GM21825 (cell line): ENCODE measurements around the gene TOP3B.
"Not testable (repeated sequence)": the region's sequence is repeated elsewhere in the genome, so short reads cannot be mapped to it uniquely, and the experiment has no call there.

Experiments used
- ATAC-seq: cut with Tn5 transposase; IDR thresholded peaks from one replicate; pipeline ENCODE4 v1.9.1; 2021; ENCODE audit warnings: mild to moderate bottlenecking, moderate library complexity; ENCODE audit not compliant: unreplicated experiment

The TOP3B gene

DNA sequence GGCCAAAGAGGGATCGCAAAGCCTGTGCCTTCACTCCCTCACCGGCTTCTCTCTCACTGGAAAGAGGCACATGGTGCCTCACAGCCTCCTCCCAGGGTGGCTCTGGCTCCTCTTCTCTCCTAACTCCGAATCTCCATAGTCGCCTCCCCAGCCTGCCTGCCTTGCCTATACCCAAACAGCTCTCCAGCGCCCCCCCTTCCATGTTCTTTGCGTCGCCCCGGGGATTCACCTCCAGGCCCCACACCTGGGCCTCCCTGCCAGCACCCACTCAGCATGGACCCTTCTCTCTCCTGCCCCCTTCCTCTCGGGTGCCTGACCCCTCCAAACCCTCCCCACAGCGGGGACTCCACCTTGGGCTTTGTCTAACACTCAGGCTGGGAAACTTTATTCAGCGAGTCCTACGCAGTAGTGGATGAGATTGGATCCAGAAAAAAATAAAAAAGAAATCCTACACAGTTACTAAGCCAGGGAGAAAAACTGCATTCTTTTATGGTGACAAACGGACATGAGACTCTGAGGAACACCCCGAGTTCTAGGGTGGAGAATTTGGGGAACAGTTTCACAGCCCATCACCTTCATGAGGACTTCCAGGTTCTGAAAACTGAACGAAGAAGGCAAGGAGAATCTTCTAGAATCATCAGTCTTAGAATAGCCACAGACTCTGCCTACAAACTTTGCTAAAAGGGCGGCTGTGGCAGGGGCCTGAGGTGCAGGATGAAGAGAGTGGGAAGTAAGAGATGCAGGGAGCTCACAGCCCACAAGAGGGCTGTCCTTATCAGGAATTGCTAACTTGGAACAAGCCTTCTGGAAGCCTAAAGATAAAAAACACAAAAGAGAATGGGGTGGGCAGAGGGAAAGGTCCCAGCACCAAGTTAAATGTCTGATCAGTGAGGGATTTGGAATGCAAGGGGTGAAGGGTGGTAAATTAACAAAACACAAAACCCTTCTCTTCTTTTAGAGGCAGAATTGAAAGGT is 35.3 kb downstream of the TOP3B start:
- ATAC-seq: no peak

DNA sequence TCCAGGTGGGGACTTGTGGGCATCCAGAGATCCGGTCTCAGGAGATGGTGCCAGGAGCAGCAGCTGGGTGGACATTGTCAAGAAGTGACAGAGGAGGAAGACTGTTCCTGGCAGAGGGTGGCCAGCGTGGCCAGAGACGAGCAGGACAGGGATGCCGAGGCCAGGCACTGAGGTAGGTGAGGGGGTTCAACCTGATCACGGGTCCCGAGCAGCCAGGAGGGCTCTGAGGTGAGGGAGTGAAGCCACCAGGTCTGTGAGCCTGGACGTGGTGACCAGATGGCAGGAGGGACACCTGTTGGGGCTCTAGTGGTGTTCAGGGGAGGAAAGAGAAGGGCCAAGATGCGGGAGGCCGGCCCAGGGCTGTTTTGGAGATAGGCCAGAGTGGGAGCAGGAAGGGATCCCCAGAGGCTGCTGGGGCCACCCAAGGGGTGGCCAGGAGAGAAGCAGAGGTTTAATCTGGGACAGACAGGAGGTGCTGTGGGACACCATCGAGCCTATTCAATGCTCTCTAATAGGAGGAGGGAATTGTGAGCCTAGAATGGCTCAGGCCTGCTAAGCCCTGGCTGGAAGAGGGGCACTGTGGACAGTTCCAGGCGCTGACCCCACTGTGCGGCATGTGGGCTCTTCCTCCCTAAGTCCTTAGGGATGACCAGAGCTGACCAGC is 36.2 kb downstream of the TOP3B start:
- no peak for ATAC-seq

DNA sequence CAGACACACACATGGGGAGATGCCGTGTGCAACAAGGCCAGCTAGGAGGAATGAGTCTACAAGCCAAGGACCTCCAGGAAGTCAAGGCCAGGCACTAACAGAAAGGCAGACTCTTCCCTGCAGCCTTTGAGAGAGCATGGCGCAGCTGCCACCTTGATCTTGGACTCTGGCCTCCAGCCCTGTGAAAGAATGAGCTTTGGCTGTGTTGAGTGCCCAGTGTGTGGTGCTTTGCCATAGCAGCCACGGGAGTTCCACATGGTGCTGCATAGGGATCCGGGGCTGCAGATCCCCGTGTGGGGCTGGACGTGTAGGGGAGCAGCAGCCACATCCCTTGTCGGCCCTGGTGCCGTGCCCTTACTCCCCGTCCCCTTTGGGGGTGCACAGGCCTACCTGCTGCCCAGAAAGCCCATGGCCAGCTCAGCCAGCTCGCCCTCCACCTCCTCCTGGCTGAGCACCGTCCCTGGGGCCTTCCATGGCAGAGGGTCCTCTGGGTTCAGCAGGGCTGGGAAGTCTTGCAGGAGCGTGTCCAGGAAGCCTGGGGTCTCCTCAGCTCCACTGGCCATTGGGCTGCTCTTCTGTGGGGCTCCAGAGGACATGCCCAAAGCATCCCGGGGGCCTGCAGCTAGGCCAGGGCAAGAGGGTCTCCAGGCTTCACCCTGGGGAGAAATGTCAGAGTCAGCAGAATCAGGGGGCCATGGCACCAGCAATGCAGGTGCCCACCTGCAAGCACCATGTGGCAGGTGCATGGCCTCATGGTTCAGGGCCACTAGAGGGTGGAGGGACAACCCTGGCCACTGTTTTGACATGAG is 36.9 kb downstream of the TOP3B start:
- ATAC-seq: no peak

GRCh38 chr22:21944871-21945270 is 37.7 kb downstream of the TOP3B start:
- no peak for ATAC-seq

DNA sequence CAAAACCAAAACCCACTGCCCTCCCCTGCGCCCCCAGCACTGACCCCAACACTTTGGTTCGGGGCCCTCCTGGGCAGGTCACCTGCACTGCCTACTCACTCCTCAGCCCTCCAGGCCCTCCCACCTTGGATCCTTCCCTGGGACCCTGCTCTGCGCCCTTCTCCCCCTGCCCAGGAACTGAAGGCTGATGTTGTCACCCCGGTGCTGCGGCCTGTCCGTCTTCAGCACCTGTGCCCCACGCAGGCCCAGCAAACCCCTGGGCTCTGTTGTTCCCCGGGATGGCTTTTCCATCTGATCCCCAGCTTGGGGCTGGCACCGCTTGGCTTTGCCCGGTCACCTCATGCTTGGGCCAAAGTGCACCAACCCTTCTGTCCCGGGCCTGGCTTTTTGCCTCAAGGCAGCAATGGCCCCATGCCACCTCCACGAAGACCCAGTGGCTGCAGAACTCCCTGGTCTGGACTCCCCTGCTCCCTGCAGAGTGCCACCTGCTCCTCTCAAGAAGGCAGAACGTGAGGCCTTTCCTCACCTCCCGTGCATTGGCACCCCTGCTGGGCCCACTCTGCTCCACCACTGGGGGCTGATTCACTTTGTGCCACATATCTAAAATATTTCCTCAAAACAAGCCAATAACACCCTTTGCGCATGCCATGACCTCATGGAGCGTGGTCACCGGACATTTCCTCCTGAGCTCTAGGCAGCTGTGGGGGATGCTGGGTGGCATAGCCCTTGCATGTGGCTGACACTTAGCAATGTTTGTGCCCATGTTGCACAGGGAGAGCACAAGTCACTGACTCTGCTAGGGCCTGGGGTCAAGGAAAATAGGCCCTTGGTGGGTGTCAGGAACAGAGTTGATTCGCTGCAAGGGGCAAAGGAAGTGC is 38.8 kb downstream of the TOP3B start:
- ATAC-seq: no peak

- no peak for ATAC-seq
Observed at GRCh38 chr22:21942407-21943343, 39.9 kb downstream of the TOP3B start.

- no peak for ATAC-seq
Observed at GRCh38 chr22:21941921-21942320, 40.7 kb downstream of the TOP3B start.

- no peak for ATAC-seq
Observed at GRCh38 chr22:21940521-21940920, 42.1 kb downstream of the TOP3B start.

- ATAC-seq: not testable (repeated sequence)
Observed at GRCh38 chr22:21939935-21940334, 42.7 kb downstream of the TOP3B start.

DNA sequence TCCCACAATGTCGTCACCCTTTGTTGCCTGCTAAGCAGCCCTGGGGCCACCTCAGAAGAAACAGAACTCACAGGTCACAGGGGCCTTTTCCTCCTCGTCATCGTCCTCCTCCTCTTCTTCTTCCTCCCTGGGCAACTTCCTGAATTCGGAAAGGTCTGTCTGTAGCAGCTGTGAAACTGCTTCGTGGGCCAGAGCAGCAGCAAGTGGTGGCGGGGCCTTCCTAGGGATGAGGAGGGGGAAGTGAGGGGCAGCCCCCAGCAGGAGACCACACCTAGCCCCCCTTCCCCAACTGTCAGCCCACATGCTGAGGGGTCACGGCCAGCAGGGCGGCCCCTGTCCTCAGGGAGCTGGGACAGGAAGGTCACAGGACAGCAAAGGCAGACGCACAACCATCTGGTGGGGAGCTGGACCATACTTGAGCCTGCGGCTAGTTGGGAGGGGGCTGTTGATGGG is 43.1 kb downstream of the TOP3B start:
- ATAC-seq: no peak

DNA sequence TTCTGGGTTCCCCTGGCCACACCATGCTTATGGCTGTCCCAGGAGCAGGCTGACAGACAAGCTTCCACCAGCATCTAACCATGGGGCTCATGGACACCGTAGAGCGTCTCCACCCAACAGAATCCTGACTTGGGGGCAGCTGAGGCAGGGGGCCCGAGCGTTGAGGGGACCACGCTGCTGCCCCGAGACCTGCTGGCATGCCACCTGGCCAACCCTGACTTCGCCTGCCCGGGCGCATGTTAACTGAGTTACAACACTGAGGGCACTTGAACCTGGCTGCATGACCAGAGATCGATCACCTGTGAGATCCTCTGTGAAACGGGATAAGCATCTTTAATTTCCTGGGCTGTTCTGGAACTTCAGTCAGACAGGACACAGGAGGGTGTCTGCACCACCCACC is 43.7 kb downstream of the TOP3B start:
- ATAC-seq: no peak

GRCh38 chr22:21938071-21938822 is 44.3 kb downstream of the TOP3B start:
- peak; percentile 82 for ATAC-seq

DNA sequence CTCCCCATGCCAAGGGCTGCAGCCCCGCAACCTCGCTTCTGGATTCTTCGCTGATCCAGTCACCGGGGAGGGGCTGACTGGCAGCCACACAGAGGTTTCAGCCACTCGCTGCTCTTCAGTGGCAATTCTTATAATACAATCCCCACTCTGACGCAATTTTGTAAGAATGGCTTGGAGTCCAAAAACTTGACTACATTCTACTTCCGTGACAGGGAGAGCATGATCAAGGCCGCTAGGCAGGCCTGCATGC is 44.8 kb downstream of the TOP3B start:
- peak; percentile 8 for ATAC-seq

DNA sequence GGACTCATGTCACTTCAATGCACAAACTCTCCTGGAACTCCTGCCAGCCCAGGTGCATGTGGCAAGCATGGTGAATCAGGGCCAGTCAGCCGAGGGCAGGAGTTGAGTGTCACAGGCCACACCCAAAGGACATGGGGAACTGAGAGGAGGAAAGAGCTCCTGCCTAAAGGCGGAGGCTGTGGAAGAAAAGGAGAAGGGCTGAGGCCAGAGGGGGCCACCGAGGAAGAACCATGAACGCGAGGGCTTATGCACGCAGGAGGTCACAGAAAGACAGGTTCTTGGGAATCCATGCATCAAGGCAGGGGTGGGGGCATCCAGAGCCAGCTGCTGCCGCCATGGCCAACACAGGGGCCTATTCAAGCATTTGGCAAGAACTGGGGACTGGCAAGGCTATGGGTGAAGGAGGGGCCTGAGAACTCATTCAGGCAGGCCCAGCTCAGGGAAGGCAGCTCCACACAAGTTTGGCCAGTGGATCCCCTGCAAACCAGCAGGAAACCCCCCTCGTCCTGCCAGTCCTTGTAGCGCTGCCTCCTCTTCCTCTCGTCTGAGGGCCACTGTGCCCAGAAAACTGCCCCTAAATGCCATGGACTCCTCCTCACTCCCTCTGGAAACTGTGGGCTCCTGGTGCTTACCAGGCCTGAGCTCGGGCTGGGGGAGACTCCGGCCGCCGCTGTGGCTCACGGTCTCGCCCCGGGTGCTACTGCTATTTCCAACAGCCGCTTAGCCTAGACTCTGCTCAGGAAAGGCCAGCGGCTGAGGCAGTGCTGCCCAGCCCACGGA is 45.4 kb downstream of the TOP3B start:
- ATAC-seq: no peak

GRCh38 chr22:21936151-21936775 is 46.3 kb downstream of the TOP3B start:
- ATAC-seq: no peak

- ATAC-seq: no peak
Observed at GRCh38 chr22:21933910-21934309, 48.7 kb downstream of the TOP3B start.

DNA sequence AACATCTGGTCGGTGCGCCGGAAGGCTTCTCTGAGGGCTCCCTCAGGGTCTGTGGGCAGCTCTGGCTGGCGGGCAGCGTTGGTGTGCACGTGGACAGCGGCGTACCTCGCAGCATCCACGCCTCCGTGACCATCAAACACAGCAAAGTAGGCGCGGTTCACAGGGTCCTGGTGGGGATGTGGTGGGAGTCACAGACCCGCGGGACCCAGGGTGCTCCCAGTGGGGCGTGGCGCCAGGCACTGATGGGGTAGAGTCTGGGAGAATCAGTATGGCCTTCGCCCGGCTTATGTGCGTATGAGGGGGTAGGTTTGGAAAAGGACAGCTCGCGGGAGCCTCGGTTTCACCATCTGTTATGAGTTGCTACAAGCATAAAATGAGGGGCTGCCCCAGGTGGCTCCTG is 49.2 kb downstream of the TOP3B start:
- no peak for ATAC-seq

GRCh38 chr22:21932347-21932746 is 50.2 kb downstream of the TOP3B start:
- no peak for ATAC-seq
